Iris pigment epithelial cell (primary cell): ENCODE measurements around the gene BPIFB4.

Source experiments
- DNase-seq: peaks from one replicate; pipeline ENCODE4 v3.0.0-alpha.2; 2011; ENCODE audit warnings: low read depth

BPIFB4 gene

GRCh38 chr20:33062105-33062824 is 17.2 kb upstream of the BPIFB4 start:
- DNase-seq, result no peak

- no peak for DNase-seq
Measured at GRCh38 chr20:33062825-33063149, 16.7 kb upstream of the BPIFB4 start.

GRCh38 chr20:33063271-33063670 is 16.2 kb upstream of the BPIFB4 start:
- no peak for DNase-seq

GRCh38 chr20:33064572-33065287 is 14.7 kb upstream of the BPIFB4 start:
- no peak for DNase-seq

GRCh38 chr20:33065785-33066184 is 13.7 kb upstream of the BPIFB4 start:
- no peak for DNase-seq

- DNase-seq, result no peak
Measured at GRCh38 chr20:33067806-33068205, 11.6 kb upstream of the BPIFB4 start.

GRCh38 chr20:33068251-33068939 is 11.0 kb upstream of the BPIFB4 start:
- no peak for DNase-seq

- DNase-seq, result no peak
Measured at GRCh38 chr20:33069673-33070072, 9.8 kb upstream of the BPIFB4 start.

- DNase-seq, result no peak
Measured at GRCh38 chr20:33070111-33071053, 9.1 kb upstream of the BPIFB4 start.

GRCh38 chr20:33071198-33071597 is 8.2 kb upstream of the BPIFB4 start:
- DNase-seq, result no peak

- DNase-seq, result no peak
Measured at GRCh38 chr20:33072362-33072761, 7.1 kb upstream of the BPIFB4 start.

- no peak for DNase-seq
Measured at GRCh38 chr20:33072813-33073212, 6.6 kb upstream of the BPIFB4 start.

GRCh38 chr20:33074675-33075074 is 4.8 kb upstream of the BPIFB4 start:
- no peak for DNase-seq

GRCh38 chr20:33075281-33075680 is 4.2 kb upstream of the BPIFB4 start:
- DNase-seq, result no peak

- DNase-seq, result no peak
Measured at GRCh38 chr20:33076662-33077372, 2.6 kb upstream of the BPIFB4 start.

- DNase-seq, result no peak
Measured at GRCh38 chr20:33081411-33082154, 2.1 kb downstream of the BPIFB4 start.

GRCh38 chr20:33082546-33082945 is 3.1 kb downstream of the BPIFB4 start:
- DNase-seq, result no peak

GRCh38 chr20:33083544-33084340 is 4.3 kb downstream of the BPIFB4 start:
- no peak for DNase-seq

GRCh38 chr20:33084722-33085121 is 5.3 kb downstream of the BPIFB4 start:
- DNase-seq, result no peak
